Spleen (tissue), 13 donors: ENCODE measurements around the gene ANKRD61. TPM values are rescaled to one million over a fixed set of nuclear protein-coding genes. Genes with fewer than 3 reads are reported as not detected.
A peak's percentile ranks its signal among the peaks of the same experiment; 100 is the strongest.
"Not testable (repeated sequence)": the region's sequence is repeated elsewhere in the genome, so short reads cannot be mapped to it uniquely, and the experiment has no call there.

Source experiments
- DNase-seq: peaks from one replicate; pipeline ENCODE4 v3.0.0-alpha.2; 2020
- H3K27ac ChIP-seq, 8 donors: fragments of 200-600 bp; sonication (generic) in 7 of 8; 1 replicate in 4 of 8; 2 replicates in 4 of 8; pipeline versions ENCODE4 v1.5.0 to v1.8.0; 2016 to 2021; ENCODE audit warnings: inconsistent platforms in 4 of 8, mild to moderate bottlenecking in 4 of 8, moderate library complexity in 1 of 8
- H3K27me3 ChIP-seq, 7 donors: fragments of 200-600 bp; sonication (generic) in 6 of 7; replicated peaks in 1 of 7; 1 replicate in 4 of 7; 2 replicates in 3 of 7; pipeline versions ENCODE4 v1.5.0 to v1.8.0; 2016 to 2021; ENCODE audit warnings: inconsistent platforms in 3 of 7, mild to moderate bottlenecking in 1 of 7
- H3K36me3 ChIP-seq, 6 donors: fragments of 200-600 bp; sonication (generic) in 5 of 6; 1 replicate in 4 of 6; 2 replicates in 2 of 6; pipeline versions ENCODE4 v1.5.0 to v1.8.0; 2016 to 2021; ENCODE audit warnings: inconsistent platforms in 2 of 6
- H3K4me1 ChIP-seq, 6 donors: fragments of 200-600 bp; sonication (generic) in 5 of 6; 1 replicate in 3 of 6; 2 replicates in 3 of 6; pipeline versions ENCODE4 v1.5.0 to v1.8.0; 2016 to 2021; ENCODE audit warnings: inconsistent platforms in 3 of 6
- H3K4me3 ChIP-seq, 8 donors: fragments of 200-600 bp; sonication (generic) in 7 of 8; 1 replicate in 4 of 8; 2 replicates in 4 of 8; pipeline versions ENCODE4 v1.5.0 to v1.8.0; 2016 to 2021; ENCODE audit warnings: inconsistent platforms in 4 of 8, mild to moderate bottlenecking in 4 of 8, moderate library complexity in 2 of 8
- H3K9me3 ChIP-seq, 8 donors: fragments of 200-600 bp; sonication (generic) in 7 of 8; 1 replicate in 4 of 8; 2 replicates in 4 of 8; pipeline versions ENCODE4 v1.5.0 to v1.8.0; 2016 to 2021; ENCODE audit warnings: inconsistent platforms in 4 of 8
- CTCF ChIP-seq, 11 experiments: fragments of 200-600 bp in 7 of 11; fragments of 450-650 bp in 4 of 11; sonication (generic) in 4 of 11; IDR thresholded peaks in 8 of 11; conservative IDR thresholded peaks in 3 of 11; 1 replicate in 7 of 11; 2 replicates in 4 of 11; pipeline versions ENCODE4 v1.4.0 to v1.8.0; 2016 to 2021; ENCODE audit warnings: antibody characterized with exemption in 11 of 11, inconsistent platforms in 4 of 11, mild to moderate bottlenecking in 1 of 11
- POLR2A ChIP-seq, 3 donors: fragments of 450-650 bp; IDR thresholded peaks; one replicate each; pipeline ENCODE4 v1.5.1; 2017; ENCODE audit warnings: antibody characterized with exemption in 3 of 3, mild to moderate bottlenecking in 1 of 3
- POLR2AphosphoS5 ChIP-seq, 3 donors: sonication (generic); formaldehyde crosslinking; IDR thresholded peaks; one replicate each; pipeline ENCODE4 v1.5.1; 2017; ENCODE audit warnings: antibody characterized with exemption in 3 of 3
- whole genome bisulfite sequencing, 5 donors: extraction: QIAGEN DNeasy Blood & Tissue Kit in 3 of 5; methylation state at CpG; one replicate each; pipeline versions ENCODE4 v1.1.5 to v1.1.7; 2013 to 2018; 5-methylcytosine and 5-hydroxymethylcytosine counted together
- intact Hi-C: fragments of 100-400 bp; cut with DNase I; formaldehyde crosslinking; loops from one replicate; pipeline ENCODE4 v1.15.0; 2023; ENCODE audit warnings: low total_unique reads
- long read RNA-seq, 2 donors: transcript quantifications; one replicate each; lab custom pipeline, GENCODE V29; 2026
- polyA plus RNA-seq, 3 donors: library from polyadenylated mRNA; stranded (reverse); fragments of 200-250 nt; gene quantifications; one replicate each; pipeline ENCODE4 v1.2.1, GENCODE V29; 2013
- total RNA-seq, 7 donors: library from RNA; depleted of rRNA in 3 of 7; stranded (reverse); fragments of >200 nt in 3 of 7; fragmentation: NEBNext Ultra II Directional in 4 of 7; extraction: Animal tissue kit (Norgen Biotek cat#: 25700) in 4 of 7; gene quantifications; one replicate each; pipeline versions ENCODE4 v1.1.0 to v1.2.1, GENCODE V29; 2016 to 2021
- donor health status: healthy with polysubstance abuse.
- donor health status: DM: no; HTN: no; CAD: no; lungs with moderate emphysema.
- donor health status: DM: no; HTN: no; CAD: no.
- donor health status: Bipolar disorder and iron deficiency.
- donor health status: healthy.
- donor health status: DM: no; HTN: no; CAD: no.
- donor health status: DM: yes; HTN: yes; CAD: no.

Gene ANKRD61
- total RNA-seq (under 1 TPM in 1 of 7 donors, not detected in 6; 0.37 TPM), polyA plus RNA-seq (under 1 TPM in 2 of 3 donors, not detected in 1; 0.05 to 0.13 TPM)
- long read RNA-seq, donor 1, partial matches to known transcripts = 67 of 67 reads
- long read RNA-seq, donor 1, other reads (novel, unspliced or antisense) = 0 of 67 reads
- long read RNA-seq, donor 2, partial matches to known transcripts = 77 of 92 reads
- long read RNA-seq, donor 2, other reads (novel, unspliced or antisense) = 15 of 92 reads

- H3K27me3 ChIP-seq = no peaks in the 10 kb centered on the region
- peak within 1 kb of the TSS in 2 of 8 donors; percentile 24 to 28 for H3K27ac ChIP-seq
- H3K9me3 ChIP-seq = no peaks in the 10 kb centered on the region
- peaks cover 11 to 38% (median 14%) of the 10 kb centered on the region in 6 donors for H3K4me1 ChIP-seq
- WGBS, 5 donors = 83 to 96% (median 92%) methylated on average over 2 of the region's 2 CpGs
- no peak for TF ChIP-seq POLR2A (IDR thresholded peaks at IDR 0.05)
- TF ChIP-seq POLR2AphosphoS5 (IDR thresholded peaks at IDR 0.05) = no peak
- no peak for DNase-seq
- peaks cover 7 to 100% (median 58%) of the 10 kb centered on the region in 6 donors for H3K36me3 ChIP-seq
- H3K4me3 ChIP-seq = no peak within 1 kb of the TSS
- intact Hi-C loops = no loop called here
Measured at GRCh38 chr7:6030988-6031387, at the start of gene ANKRD61. Gene ANKRD61, plus strand, starts transcription at chr7:6031376. Its CDS starts 0 bp downstream, at chr7:6031376.

- H3K27me3 ChIP-seq, H3K4me3 ChIP-seq, DNase-seq, H3K9me3 ChIP-seq, intact Hi-C loops, H3K27ac ChIP-seq, H3K4me1 ChIP-seq: not testable (repeated sequence)
- peaks cover 2 to 72% (median 44%) of the 10 kb centered on the region in 6 donors for H3K36me3 ChIP-seq
- WGBS, 5 donors = 91 to 96% (median 95%) methylated on average over 15 of the region's 15 CpGs
Measured at GRCh38 chr7:5987061-5987460, 44.1 kb upstream of the ANKRD61 start.

GRCh38 chr7:5997210-5997808 lies 33.9 kb upstream of the ANKRD61 start:
- 62 to 71% (median 66%) methylated on average over 10 of the region's 10 CpGs for WGBS, 5 donors
- peaks cover 0 to 5% (median 0%) of the 10 kb centered on the region in 6 donors for H3K4me1 ChIP-seq
- intact Hi-C loops = loop anchor here (10.0 kb wide), 1 partner anchor 327 kb away; no protein-coding TSS in a partner anchor
- no peak for DNase-seq
- peak; percentile 31 to 72 (median 53) for TF ChIP-seq CTCF (IDR thresholded peaks at IDR 0.05 in 8 of 11, conservative IDR thresholded peaks at IDR 0.05 in 3 of 11)
- TF ChIP-seq POLR2AphosphoS5 (IDR thresholded peaks at IDR 0.05) = no peak
- no peak overlapping the region for H3K27ac ChIP-seq
- H3K9me3 ChIP-seq = no peaks in the 10 kb centered on the region
- H3K27me3 ChIP-seq = no peaks in the 10 kb centered on the region
- peaks cover 0 to 100% (median 68%) of the 10 kb centered on the region in 6 donors for H3K36me3 ChIP-seq
- H3K4me3 ChIP-seq = no peak overlapping the region

GRCh38 chr7:6007386-6007785 lies 23.8 kb upstream of the ANKRD61 start:
- peaks cover 13 to 50% (median 32%) of the 10 kb centered on the region in 6 donors for H3K4me1 ChIP-seq
- H3K9me3 ChIP-seq = no peaks in the 10 kb centered on the region
- DNase-seq = no peak
- intact Hi-C loops = no loop called here
- H3K4me3 ChIP-seq = no peak overlapping the region
- no peaks in the 10 kb centered on the region for H3K27me3 ChIP-seq
- TF ChIP-seq POLR2AphosphoS5 (IDR thresholded peaks at IDR 0.05) (no peak), CTCF (IDR thresholded peaks at IDR 0.05 in 8 of 11, conservative IDR thresholded peaks at IDR 0.05 in 3 of 11) (no peak), POLR2A (IDR thresholded peaks at IDR 0.05) (no peak)
- 69 to 87% (median 81%) methylated on average over 4 of the region's 4 CpGs for WGBS, 5 donors
- H3K27ac ChIP-seq = no peak overlapping the region
- H3K36me3 ChIP-seq = peaks cover 0 to 48% (median 13%) of the 10 kb centered on the region in 6 donors

- Histone ChIP-seq H3K4me3 (peak overlapping the region; percentile 72 to 91 (median 84)), H3K27ac (peak overlapping the region; percentile 80 to 96 (median 92)), H3K36me3 (peaks cover 0 to 48% (median 7%) of the 10 kb centered on the region in 6 donors), H3K4me1 (peaks cover 13 to 56% (median 32%) of the 10 kb centered on the region in 6 donors)
- DNase-seq, H3K27me3 ChIP-seq, H3K9me3 ChIP-seq, intact Hi-C loops: not testable (repeated sequence)
- WGBS, 5 donors = 44 to 49% (median 45%) methylated on average over 27 of the region's 27 CpGs
Measured at GRCh38 chr7:6007835-6008590, 23.2 kb upstream of the ANKRD61 start.
